Endothelial cell of umbilical vein (primary cell): ENCODE measurements around the gene FNIP2.

Experiments
- CTCF ChIP-seq, 2 donors: IDR thresholded peaks; 1 replicate in 1 of 2; 2 replicates in 1 of 2; pipeline ENCODE4 v1.5.1; 2011; ENCODE audit warnings: low read length in 2 of 2, mild to moderate bottlenecking in 2 of 2, moderate library complexity in 2 of 2, control low read depth in 1 of 2, inconsistent platforms in 1 of 2, low read depth in 1 of 2; ENCODE audit not compliant: insufficient read depth in 1 of 2; ENCODE audit errors: extremely low read depth in 1 of 2
- EZH2 ChIP-seq: IDR thresholded peaks from 2 replicates; pipeline ENCODE4 v1.6.1; 2012; ENCODE audit warnings: borderline replicate concordance, low read depth, mild to moderate bottlenecking, moderate library complexity, low read length, inconsistent platforms; ENCODE audit not compliant: severe bottlenecking
- FOS ChIP-seq: IDR thresholded peaks from 2 replicates; pipeline ENCODE4 v1.6.1; 2011; ENCODE audit warnings: mild to moderate bottlenecking, low read length, moderate library complexity, borderline replicate concordance; ENCODE audit not compliant: insufficient read depth
- MAX ChIP-seq: IDR thresholded peaks from 2 replicates; pipeline ENCODE4 v1.6.1; 2011; ENCODE audit not compliant: insufficient read depth, insufficient read length
- MYC ChIP-seq: IDR thresholded peaks from one replicate; pipeline ENCODE4 v1.6.1; 2011; ENCODE audit warnings: mild to moderate bottlenecking, low read depth, low read length
- POLR2A ChIP-seq: IDR thresholded peaks from 2 replicates; pipeline ENCODE4 v1.6.1; 2012; ENCODE audit warnings: low read depth, mild to moderate bottlenecking, control low read depth, low read length
- POLR2AphosphoS5 ChIP-seq: IDR thresholded peaks from 2 replicates; pipeline ENCODE4 v1.6.1; 2012; ENCODE audit warnings: low read depth, mild to moderate bottlenecking, control low read depth, low read length, moderate library complexity; ENCODE audit not compliant: insufficient read depth

GRCh38 chr4:158769175-158769921 lies 522 bp downstream of the FNIP2 start:
- TF ChIP-seq CTCF (IDR thresholded peaks at IDR 0.05; ENCODE audit: extremely low read depth in 1 of 2, insufficient read depth in 1 of 2, low read depth in 1 of 2, low read length in 2 of 2) (no peak), MAX (no peak), POLR2A (no peak), POLR2AphosphoS5 (no peak), FOS (no peak), MYC (no peak), EZH2 (no peak)
